Esophagus muscularis mucosa (tissue), 4 donors: ENCODE measurements around the gene XRN2.

ENCODE experiments used
- CTCF ChIP-seq, 3 experiments: fragments of 200-600 bp in 2 of 3; fragments of 450-650 bp in 1 of 3; sonication (generic) in 2 of 3; IDR thresholded peaks; one replicate each; pipeline ENCODE4 v1.5.1; 2017 to 2019; ENCODE audit warnings: antibody characterized with exemption in 3 of 3, mild to moderate bottlenecking in 2 of 3, moderate library complexity in 1 of 3
- EP300 ChIP-seq: sonication (generic); formaldehyde crosslinking; IDR thresholded peaks from one replicate; pipeline ENCODE4 v1.6.1; 2017; ENCODE audit warnings: antibody characterized with exemption
- POLR2A ChIP-seq: fragments of 450-650 bp; IDR thresholded peaks from one replicate; pipeline ENCODE4 v1.6.1; 2017; ENCODE audit warnings: antibody characterized with exemption, moderate library complexity, mild to moderate bottlenecking, low read depth
- POLR2AphosphoS5 ChIP-seq, 2 donors: sonication (generic); formaldehyde crosslinking; IDR thresholded peaks; one replicate each; pipeline ENCODE4 v1.6.1; 2017; ENCODE audit warnings: antibody characterized with exemption in 2 of 2

GRCh38 chr20:21380711-21381110 is 77.6 kb downstream of the XRN2 start:
- TF ChIP-seq POLR2A, result no peak
- no peak for TF ChIP-seq CTCF (IDR thresholded peaks at IDR 0.05)
- TF ChIP-seq EP300, result no peak
- TF ChIP-seq POLR2AphosphoS5 (IDR thresholded peaks at IDR 0.05), result no peak
